ENCODE measurements around the gene EPB41L1. TPM values are rescaled to one million over a fixed set of nuclear protein-coding genes. Genes with fewer than 3 reads are reported as not detected.

The EPB41L1 gene
- total RNA-seq, 4 donors from 2014 or later: 27.7 to 53.8 (median 34.4) TPM

DNA sequence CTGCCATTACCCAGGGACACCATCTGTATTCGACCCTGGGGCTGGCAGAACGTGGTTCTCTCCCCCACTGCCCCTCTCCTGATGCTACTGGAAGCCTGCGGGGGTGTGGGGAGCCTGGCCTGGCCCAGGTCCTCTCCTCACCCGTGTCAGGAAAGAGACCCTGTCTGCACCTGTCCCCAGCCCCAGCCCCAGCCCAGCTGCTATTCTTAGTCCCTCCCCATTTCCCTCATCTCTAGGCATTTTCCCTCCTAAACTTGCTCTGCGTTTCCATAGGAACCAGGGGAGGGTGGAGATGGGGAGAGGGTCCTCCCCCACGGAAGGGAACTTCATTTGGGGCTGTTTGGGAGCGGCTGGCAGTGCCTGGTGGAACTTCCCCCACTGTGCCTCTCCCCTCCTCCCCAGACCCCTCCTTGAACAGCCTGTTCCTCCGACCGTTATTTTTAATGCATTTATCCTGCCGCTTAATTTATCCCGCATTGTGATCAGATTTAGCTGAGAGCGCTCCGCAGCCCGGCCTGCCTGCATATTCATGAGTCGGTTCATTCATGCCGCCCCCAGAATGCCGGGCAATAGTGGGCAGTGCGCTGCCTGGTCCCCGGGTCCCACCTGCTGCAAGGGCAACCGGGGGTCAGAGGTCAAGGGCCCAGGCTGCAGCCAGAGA, 119.8 kb downstream of the EPB41L1 start:
- H3K9me3 ChIP-seq: no peaks in the 10 kb centered on the region
- no peaks in the 10 kb centered on the region for H3K36me3 ChIP-seq
- TF ChIP-seq POLR2AphosphoS5 (IDR thresholded peaks at IDR 0.05): no peak
- TF ChIP-seq, protein P1, sequence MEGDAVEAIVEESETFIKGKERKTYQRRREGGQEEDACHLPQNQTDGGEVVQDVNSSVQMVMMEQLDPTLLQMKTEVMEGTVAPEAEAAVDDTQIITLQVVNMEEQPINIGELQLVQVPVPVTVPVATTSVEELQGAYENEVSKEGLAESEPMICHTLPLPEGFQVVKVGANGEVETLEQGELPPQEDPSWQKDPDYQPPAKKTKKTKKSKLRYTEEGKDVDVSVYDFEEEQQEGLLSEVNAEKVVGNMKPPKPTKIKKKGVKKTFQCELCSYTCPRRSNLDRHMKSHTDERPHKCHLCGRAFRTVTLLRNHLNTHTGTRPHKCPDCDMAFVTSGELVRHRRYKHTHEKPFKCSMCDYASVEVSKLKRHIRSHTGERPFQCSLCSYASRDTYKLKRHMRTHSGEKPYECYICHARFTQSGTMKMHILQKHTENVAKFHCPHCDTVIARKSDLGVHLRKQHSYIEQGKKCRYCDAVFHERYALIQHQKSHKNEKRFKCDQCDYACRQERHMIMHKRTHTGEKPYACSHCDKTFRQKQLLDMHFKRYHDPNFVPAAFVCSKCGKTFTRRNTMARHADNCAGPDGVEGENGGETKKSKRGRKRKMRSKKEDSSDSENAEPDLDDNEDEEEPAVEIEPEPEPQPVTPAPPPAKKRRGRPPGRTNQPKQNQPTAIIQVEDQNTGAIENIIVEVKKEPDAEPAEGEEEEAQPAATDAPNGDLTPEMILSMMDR (IDR thresholded peaks at IDR 0.05): no peak
- no peak for TF ChIP-seq POLR2A (IDR thresholded peaks at IDR 0.05; ENCODE audit: low read depth)
- no peak for TF ChIP-seq EP300 (IDR thresholded peaks at IDR 0.05)
- no peak overlapping the region for H3K4me3 ChIP-seq
- H3K27me3 ChIP-seq: peaks cover 0 to 43% (median 4%) of the 10 kb centered on the region in 4 donors
- 35% methylated on average over 11 of the region's 20 CpGs for WGBS
- H3K4me1 ChIP-seq: no peaks in the 10 kb centered on the region
- DNase-seq (ENCODE audit: extremely low spot score): no peak
- intact Hi-C loops (cut with DNase I): no loop called here
- H3K27ac ChIP-seq (replicated peaks in 1 of 4): no peak overlapping the region

DNA sequence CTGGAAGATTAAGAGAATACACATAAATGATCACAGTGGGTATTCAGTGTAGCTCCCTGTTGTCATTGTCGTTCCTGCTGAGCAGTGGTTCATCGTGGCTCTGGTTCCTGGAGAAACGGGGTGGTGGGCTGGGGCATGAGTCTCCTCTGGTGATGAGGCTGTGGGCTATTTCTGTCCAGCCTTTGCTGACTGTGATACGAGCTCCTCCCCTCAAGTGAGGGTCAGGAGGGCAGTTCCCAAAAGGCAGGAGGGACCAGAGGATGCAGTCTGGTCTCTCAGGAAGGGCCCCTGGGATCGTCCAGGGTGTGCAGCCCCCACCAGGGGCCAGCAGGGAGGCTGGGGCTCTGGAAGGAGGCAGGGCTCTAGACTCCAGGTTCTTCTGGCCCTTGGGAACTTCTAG, 120.5 kb downstream of the EPB41L1 start:
- H3K9me3 ChIP-seq: no peaks in the 10 kb centered on the region

DNA sequence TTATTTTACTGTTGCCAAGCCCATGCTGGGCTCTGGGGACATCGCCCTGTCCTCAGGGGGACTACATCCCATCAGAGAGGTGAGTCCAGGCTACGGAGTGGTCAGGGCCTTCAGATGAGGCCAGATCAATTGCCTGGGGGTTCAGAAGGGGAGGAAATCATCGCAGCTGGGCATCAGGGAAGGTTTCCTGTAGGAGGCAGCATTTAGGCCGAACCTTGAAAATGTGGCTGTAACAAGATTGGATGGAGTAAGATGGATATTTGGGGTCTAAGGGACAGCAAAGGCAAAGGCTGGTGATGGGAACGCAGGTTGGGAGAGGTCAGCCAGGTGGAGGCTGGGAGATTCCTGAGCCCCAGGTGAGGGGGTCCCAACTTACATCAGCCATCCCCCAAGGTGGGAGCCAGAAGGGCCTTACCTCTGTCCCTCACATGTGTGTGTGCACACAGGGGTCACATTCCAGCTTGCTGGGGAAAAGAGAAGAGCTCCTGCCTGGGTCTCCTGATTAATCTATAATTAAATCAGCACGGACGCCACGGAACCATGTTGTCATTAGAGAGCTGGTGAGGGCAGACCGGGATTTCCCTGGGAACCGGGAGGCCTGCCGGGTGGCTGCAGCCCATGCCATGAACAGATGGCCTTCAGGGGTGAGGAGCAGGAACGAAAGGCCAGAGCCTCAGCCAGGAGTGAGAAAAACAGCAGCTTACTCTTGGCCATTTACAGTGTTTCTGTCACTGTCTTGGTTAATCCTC, 121.1 kb downstream of the EPB41L1 start:
- no peaks in the 10 kb centered on the region for H3K4me1 ChIP-seq
- TF ChIP-seq POLR2A (IDR thresholded peaks at IDR 0.05; ENCODE audit: low read depth) (no peak), POLR2AphosphoS5 (IDR thresholded peaks at IDR 0.05) (no peak)
- H3K27me3 ChIP-seq: peaks cover 0 to 55% (median 4%) of the 10 kb centered on the region in 4 donors
- no peak overlapping the region for H3K4me3 ChIP-seq
- 73% methylated on average over 11 of the region's 12 CpGs for whole genome bisulfite sequencing
- no peak for DNase-seq (ENCODE audit: extremely low spot score)
- no peaks in the 10 kb centered on the region for H3K9me3 ChIP-seq
- intact Hi-C loops (cut with DNase I): no loop called here
- no peak overlapping the region for H3K27ac ChIP-seq (replicated peaks in 1 of 4)
- H3K36me3 ChIP-seq: no peaks in the 10 kb centered on the region

More for the DNA sequence above, 120.5 kb downstream of the EPB41L1 start:
- 70% methylated on average over 5 of the region's 5 CpGs for WGBS
- no peaks in the 10 kb centered on the region for H3K36me3 ChIP-seq
- no peaks in the 10 kb centered on the region for H3K4me1 ChIP-seq
- TF ChIP-seq, protein P1 (IDR thresholded peaks at IDR 0.05): no peak
- TF ChIP-seq EP300 (IDR thresholded peaks at IDR 0.05) (no peak), POLR2AphosphoS5 (IDR thresholded peaks at IDR 0.05) (no peak), POLR2A (IDR thresholded peaks at IDR 0.05; ENCODE audit: low read depth) (no peak)
- peaks cover 0 to 49% (median 4%) of the 10 kb centered on the region in 4 donors for H3K27me3 ChIP-seq
- DNase-seq (ENCODE audit: extremely low spot score): no peak
- intact Hi-C loops (cut with DNase I): no loop called here
- no peak overlapping the region for H3K27ac ChIP-seq (replicated peaks in 1 of 4)
- no peak overlapping the region for H3K4me3 ChIP-seq

DNA sequence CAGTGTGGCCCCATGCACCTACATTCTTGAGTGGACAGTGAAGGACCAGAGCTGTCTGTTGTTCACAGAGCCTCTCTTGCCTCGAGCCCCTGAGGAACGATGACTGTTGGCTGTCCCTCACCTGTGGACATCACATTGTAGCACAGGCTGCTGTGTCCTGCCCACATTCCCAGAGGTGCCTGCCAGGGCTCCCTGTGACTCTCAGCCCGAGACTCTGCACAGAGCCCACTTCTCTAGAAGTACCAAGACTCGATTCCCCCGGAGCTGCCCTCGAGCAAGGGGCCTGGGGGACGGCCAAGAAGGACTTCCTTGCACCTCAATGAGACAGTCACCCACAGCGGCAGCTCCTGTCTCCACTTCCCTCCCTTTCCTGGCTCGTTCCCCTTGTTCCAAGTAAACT, 123.0 kb downstream of the EPB41L1 start:
- intact Hi-C loops (cut with DNase I): no loop called here
- WGBS: 70% methylated on average over 9 of the region's 9 CpGs

DNA sequence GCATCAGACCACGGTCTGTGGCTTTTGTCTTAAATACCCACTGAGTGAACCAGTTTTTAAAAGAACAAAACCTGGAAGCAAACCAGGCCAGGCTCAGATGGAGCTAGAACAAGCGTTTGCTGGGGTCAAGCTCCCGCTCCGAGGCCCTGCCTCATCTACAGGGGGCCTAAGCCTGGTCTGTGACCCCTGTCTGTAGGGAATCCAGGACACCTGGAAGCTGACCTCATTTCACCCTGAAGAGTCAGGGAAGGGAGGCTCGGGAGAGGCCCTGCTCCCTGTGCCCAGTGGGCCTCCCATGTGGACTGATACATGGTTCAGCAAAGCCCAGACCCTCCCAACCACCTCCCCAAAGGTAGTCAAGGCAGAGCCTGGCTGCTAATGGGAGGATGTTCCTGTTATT, 124.8 kb downstream of the EPB41L1 start:
- no peaks in the 10 kb centered on the region for H3K36me3 ChIP-seq
- DNase-seq (ENCODE audit: extremely low spot score): no peak
- intact Hi-C loops (cut with DNase I): no loop called here
- WGBS: 40% methylated on average over 3 of the region's 5 CpGs
- no peaks in the 10 kb centered on the region for H3K4me1 ChIP-seq
- TF ChIP-seq POLR2AphosphoS5 (IDR thresholded peaks at IDR 0.05) (no peak), EP300 (IDR thresholded peaks at IDR 0.05) (no peak), POLR2A (IDR thresholded peaks at IDR 0.05; ENCODE audit: low read depth) (no peak)
- TF ChIP-seq, protein P1 (IDR thresholded peaks at IDR 0.05): no peak
- H3K27me3 ChIP-seq: peaks cover 0 to 50% (median under 1%) of the 10 kb centered on the region in 4 donors
- H3K27ac ChIP-seq (replicated peaks in 1 of 4): no peak overlapping the region
- H3K4me3 ChIP-seq: no peak overlapping the region
- H3K9me3 ChIP-seq: no peaks in the 10 kb centered on the region

More for the DNA sequence above, 123.0 kb downstream of the EPB41L1 start:
- Histone ChIP-seq H3K27me3 (peaks cover 0 to 66% (median 4%) of the 10 kb centered on the region in 4 donors), H3K4me3 (no peak overlapping the region), H3K9me3 (no peaks in the 10 kb centered on the region), H3K4me1 (no peaks in the 10 kb centered on the region), H3K36me3 (no peaks in the 10 kb centered on the region), H3K27ac (replicated peaks in 1 of 4) (no peak overlapping the region)
- TF ChIP-seq EP300 (IDR thresholded peaks at IDR 0.05) (no peak), POLR2AphosphoS5 (IDR thresholded peaks at IDR 0.05) (no peak), POLR2A (IDR thresholded peaks at IDR 0.05; ENCODE audit: low read depth) (no peak)
- TF ChIP-seq, protein P1 (IDR thresholded peaks at IDR 0.05): no peak
- DNase-seq (ENCODE audit: extremely low spot score): no peak

Data from esophagus muscularis mucosa (tissue), 4 donors.